Memory B cell (primary cell): Measurements from ENCODE around the gene CLCN3.
A peak's percentile ranks its signal among the peaks of the same experiment; 100 is the strongest.

Experiments used
- ATAC-seq: fragments of 150-1000 bp; cut with Tn5 transposase; 2 replicates; pipeline ENCODE4 v1.10.0; 2021; ENCODE audit warnings: low read depth, mild to moderate bottlenecking, moderate library complexity
- DNase-seq, 2 donors: peaks; one replicate each; pipeline ENCODE4 v3.0.0; 2022; ENCODE audit warnings: low spot score in 2 of 2
- H3K27ac Mint-ChIP-seq: one replicate; pipeline ENCODE4 v1.8.0; 2022; ENCODE audit warnings: mild to moderate bottlenecking, moderate library complexity, mixed read lengths
- H3K27me3 Mint-ChIP-seq: one replicate; pipeline ENCODE4 v1.8.0; 2022; ENCODE audit warnings: mixed read lengths
- H3K36me3 Mint-ChIP-seq: one replicate; pipeline ENCODE4 v1.8.0; 2022; ENCODE audit warnings: mild to moderate bottlenecking, mixed read lengths
- H3K4me1 Mint-ChIP-seq: one replicate; pipeline ENCODE4 v1.8.0; 2022; ENCODE audit warnings: mixed read lengths
- H3K4me3 Mint-ChIP-seq: one replicate; pipeline ENCODE4 v1.8.0; 2022; ENCODE audit warnings: mild to moderate bottlenecking, moderate library complexity, mixed read lengths
- H3K9me3 Mint-ChIP-seq: one replicate; pipeline ENCODE4 v1.8.0; 2022; ENCODE audit warnings: mixed read lengths

The CLCN3 gene

GRCh38 chr4:169655401-169655800 lies 35.0 kb downstream of the CLCN3 start:
- H3K4me3 Mint-ChIP-seq: no peak overlapping the region
- no peak for ATAC-seq
- no peaks in the 10 kb centered on the region for H3K9me3 Mint-ChIP-seq
- DNase-seq: no peak
- H3K36me3 Mint-ChIP-seq: peaks cover 7% of the 10 kb centered on the region
- H3K27me3 Mint-ChIP-seq: no peaks in the 10 kb centered on the region
- H3K4me1 Mint-ChIP-seq: peaks cover 16% of the 10 kb centered on the region
- no peak overlapping the region for H3K27ac Mint-ChIP-seq

GRCh38 chr4:169657470-169658107 lies 37.2 kb downstream of the CLCN3 start:
- H3K4me3 Mint-ChIP-seq: no peak overlapping the region
- peaks cover 7% of the 10 kb centered on the region for H3K36me3 Mint-ChIP-seq
- peak overlapping the region; percentile 100 for H3K27ac Mint-ChIP-seq
- peaks cover 16% of the 10 kb centered on the region for H3K4me1 Mint-ChIP-seq
- ATAC-seq: no peak
- H3K9me3 Mint-ChIP-seq: no peaks in the 10 kb centered on the region
- DNase-seq: no peak
- H3K27me3 Mint-ChIP-seq: no peaks in the 10 kb centered on the region

DNA sequence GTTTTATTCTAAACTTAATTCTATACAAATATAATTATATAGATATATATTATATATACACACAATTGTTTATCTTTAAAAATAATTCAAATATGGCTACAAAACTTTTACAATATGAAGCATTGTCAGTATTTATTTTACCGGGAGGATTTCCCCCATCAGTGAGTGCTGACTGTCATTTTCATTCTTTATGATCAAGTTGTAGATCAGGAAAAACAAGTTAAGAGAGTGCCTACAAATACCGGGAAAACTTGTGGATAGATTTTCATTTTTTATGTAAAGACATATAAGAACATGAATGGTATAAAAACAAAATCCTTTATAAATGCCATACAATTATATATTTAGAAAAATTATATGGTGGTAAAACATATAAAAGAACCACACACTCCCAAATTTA lies 37.8 kb downstream of the CLCN3 start:
- H3K4me1 Mint-ChIP-seq: peaks cover 13% of the 10 kb centered on the region
- no peak for ATAC-seq
- no peak overlapping the region for H3K4me3 Mint-ChIP-seq
- peak overlapping the region; percentile 100 for H3K27ac Mint-ChIP-seq
- H3K27me3 Mint-ChIP-seq: no peaks in the 10 kb centered on the region
- no peaks in the 10 kb centered on the region for H3K9me3 Mint-ChIP-seq
- DNase-seq: no peak
- H3K36me3 Mint-ChIP-seq: peaks cover 5% of the 10 kb centered on the region

DNA sequence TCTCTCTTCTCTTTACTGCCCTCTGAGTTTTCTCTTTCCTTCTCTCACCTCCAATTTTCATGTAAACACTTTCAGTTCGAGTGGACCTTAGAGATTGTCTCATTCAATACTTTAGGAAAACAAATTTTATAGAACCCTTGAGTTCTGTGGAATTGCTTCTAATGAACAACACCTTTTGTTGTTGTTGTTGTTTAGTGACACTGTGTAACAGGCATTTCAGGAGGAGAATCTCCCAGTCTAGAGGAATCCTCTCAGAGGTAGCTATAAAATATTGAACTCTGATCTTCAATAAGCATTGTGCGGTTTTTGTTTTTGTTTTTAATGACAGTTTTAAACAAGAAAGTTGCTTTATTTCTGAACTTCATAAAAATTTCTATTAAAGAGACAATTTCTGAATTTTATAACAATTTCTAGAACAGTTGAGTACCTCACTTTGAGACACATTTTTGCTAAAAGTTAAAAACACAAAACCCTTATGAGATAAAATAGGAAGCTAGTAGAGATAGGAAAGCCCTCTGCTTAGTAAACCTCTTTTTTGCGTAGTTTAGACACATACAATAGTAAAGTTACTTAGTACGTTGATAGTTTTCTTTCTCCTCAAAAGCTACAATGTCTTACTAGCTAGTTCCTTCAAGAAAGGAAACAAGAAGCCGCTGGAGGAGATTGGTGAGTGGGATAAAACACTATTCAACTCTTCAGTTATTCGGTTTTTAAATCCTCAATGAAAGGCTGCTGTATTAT lies 38.8 kb downstream of the CLCN3 start:
- Mint-ChIP-seq H3K36me3 (peaks cover 4% of the 10 kb centered on the region), H3K4me1 (peaks cover 14% of the 10 kb centered on the region), H3K27ac (peak overlapping the region; percentile 100), H3K9me3 (no peaks in the 10 kb centered on the region), H3K4me3 (no peak overlapping the region), H3K27me3 (no peaks in the 10 kb centered on the region)
- DNase-seq (no peak), ATAC-seq (no peak)

DNA sequence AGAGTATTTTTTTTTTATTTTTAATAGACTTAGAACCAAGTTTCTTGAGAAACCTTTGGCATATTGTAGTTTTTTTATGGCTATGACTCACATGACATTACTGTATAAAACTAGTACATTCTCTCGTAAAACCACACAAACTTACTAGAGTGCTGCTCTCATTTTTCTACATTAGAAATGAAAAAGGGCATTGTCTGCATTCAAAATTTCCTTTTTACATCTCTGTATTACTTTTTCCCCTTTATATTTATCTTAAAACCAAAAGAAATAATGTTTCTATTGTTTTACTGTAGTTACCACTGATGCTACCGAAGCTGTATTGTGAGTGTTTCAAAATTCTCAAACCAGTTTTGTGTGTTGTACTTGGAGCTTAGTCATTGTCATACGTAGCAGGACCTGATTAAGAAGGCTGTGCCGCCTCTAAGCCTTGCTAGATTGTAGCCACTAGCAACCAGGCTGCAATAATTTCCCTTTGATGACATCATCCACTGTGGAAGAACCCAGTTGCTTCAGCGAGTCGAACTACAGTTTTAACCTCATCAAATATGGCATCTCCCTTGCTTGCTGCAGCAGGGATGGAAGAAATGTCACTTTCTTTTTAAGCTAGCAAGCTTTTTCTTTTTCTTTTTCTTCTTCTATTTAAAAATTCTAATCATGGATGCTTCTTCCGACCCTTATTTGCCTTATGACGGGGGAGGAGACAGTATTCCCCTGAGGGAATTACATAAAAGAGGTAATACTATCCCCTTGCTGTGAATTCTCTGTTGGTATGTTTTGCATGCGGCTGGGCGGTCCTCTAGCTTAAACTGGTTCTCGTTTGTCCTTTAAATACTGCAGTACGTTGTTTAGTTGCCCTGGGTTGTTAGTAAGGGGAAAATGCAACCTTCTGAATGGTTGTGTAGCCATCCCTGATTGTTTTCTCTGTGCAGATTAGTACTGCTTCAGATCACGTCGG lies 39.6 kb downstream of the CLCN3 start:
- H3K4me1 Mint-ChIP-seq: peaks cover 10% of the 10 kb centered on the region
- peak overlapping the region; percentile 90 for H3K4me3 Mint-ChIP-seq
- ATAC-seq (peak; percentile 89), DNase-seq (peak; percentile 47 to 81)
- H3K27ac Mint-ChIP-seq: peak overlapping the region; percentile 100
- H3K27me3 Mint-ChIP-seq: no peaks in the 10 kb centered on the region
- H3K9me3 Mint-ChIP-seq: no peaks in the 10 kb centered on the region
- peaks cover 2% of the 10 kb centered on the region for H3K36me3 Mint-ChIP-seq

- peak overlapping the region; percentile 8 for H3K4me3 Mint-ChIP-seq
- peak overlapping the region; percentile 100 for H3K27ac Mint-ChIP-seq
- H3K27me3 Mint-ChIP-seq: no peaks in the 10 kb centered on the region
- DNase-seq: no peak
- peaks cover 2% of the 10 kb centered on the region for H3K36me3 Mint-ChIP-seq
- H3K9me3 Mint-ChIP-seq: no peaks in the 10 kb centered on the region
- no peak for ATAC-seq
- peaks cover 10% of the 10 kb centered on the region for H3K4me1 Mint-ChIP-seq
Observed at GRCh38 chr4:169660929-169661328, 40.6 kb downstream of the CLCN3 start.

- H3K4me1 Mint-ChIP-seq: peaks cover 11% of the 10 kb centered on the region
- peaks cover 6% of the 10 kb centered on the region for H3K36me3 Mint-ChIP-seq
- H3K27ac Mint-ChIP-seq: peak overlapping the region; percentile 87
- no peak overlapping the region for H3K4me3 Mint-ChIP-seq
- peaks cover 2% of the 10 kb centered on the region for H3K9me3 Mint-ChIP-seq
- ATAC-seq (no peak), DNase-seq (no peak)
- H3K27me3 Mint-ChIP-seq: no peaks in the 10 kb centered on the region
Observed at GRCh38 chr4:169661761-169662160, 41.4 kb downstream of the CLCN3 start.

DNA sequence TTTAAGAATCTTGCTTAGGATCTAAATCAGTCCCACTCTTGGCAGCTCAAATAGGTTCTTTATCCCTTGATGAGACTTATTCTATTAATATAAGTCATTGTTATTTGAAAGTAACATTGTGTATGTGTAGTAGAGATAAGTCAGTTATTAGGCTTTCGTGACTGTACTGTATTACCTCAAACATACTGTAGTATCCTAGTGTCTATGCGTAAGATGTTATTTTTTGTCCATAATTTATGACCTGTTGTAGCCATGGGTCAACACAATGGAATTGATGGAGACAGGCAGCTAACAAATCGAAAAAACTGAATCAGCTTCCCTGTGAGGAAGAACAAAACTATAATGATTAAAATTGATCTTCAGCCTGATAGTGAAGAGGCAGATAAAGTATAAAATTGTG lies 41.8 kb downstream of the CLCN3 start:
- DNase-seq (no peak), ATAC-seq (no peak)
- H3K36me3 Mint-ChIP-seq: peaks cover 6% of the 10 kb centered on the region
- H3K4me1 Mint-ChIP-seq: peaks cover 11% of the 10 kb centered on the region
- H3K27ac Mint-ChIP-seq: peak overlapping the region; percentile 87
- no peak overlapping the region for H3K4me3 Mint-ChIP-seq
- H3K9me3 Mint-ChIP-seq: peaks cover 2% of the 10 kb centered on the region
- H3K27me3 Mint-ChIP-seq: no peaks in the 10 kb centered on the region

DNA sequence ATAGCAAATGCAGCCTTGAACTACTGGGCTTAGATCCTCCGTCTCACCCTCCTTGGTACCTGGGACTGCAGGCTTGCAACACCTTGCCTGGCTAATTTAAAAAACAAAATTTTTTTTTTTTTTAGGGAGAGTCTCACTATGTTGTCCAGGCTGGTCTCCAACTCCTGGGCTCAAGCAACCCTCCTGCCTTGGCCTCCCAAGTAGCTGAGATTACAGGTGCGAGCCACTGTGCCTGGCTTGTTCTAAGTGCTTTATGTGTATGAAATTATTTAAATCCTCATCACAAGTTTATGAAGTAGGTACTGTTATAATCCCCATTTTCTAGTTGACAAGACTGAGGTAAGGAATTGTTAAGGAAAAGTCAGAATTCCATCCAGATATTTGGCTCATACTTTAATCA lies 43.0 kb downstream of the CLCN3 start:
- H3K4me1 Mint-ChIP-seq: peaks cover 11% of the 10 kb centered on the region
- no peaks in the 10 kb centered on the region for H3K27me3 Mint-ChIP-seq
- H3K27ac Mint-ChIP-seq: no peak overlapping the region
- H3K36me3 Mint-ChIP-seq: peaks cover 6% of the 10 kb centered on the region
- H3K9me3 Mint-ChIP-seq: peaks cover 2% of the 10 kb centered on the region
- DNase-seq (no peak), ATAC-seq (no peak)
- H3K4me3 Mint-ChIP-seq: no peak overlapping the region

GRCh38 chr4:169663831-169664230 lies 43.5 kb downstream of the CLCN3 start:
- Mint-ChIP-seq H3K4me1 (peaks cover 13% of the 10 kb centered on the region), H3K27me3 (no peaks in the 10 kb centered on the region), H3K27ac (no peak overlapping the region), H3K36me3 (peaks cover 8% of the 10 kb centered on the region), H3K4me3 (no peak overlapping the region), H3K9me3 (peaks cover 2% of the 10 kb centered on the region)
- no peak for DNase-seq
- ATAC-seq: no peak

- ATAC-seq (no peak), DNase-seq (no peak)
- Mint-ChIP-seq H3K27me3 (no peaks in the 10 kb centered on the region), H3K27ac (no peak overlapping the region), H3K36me3 (peaks cover 8% of the 10 kb centered on the region), H3K4me1 (peaks cover 14% of the 10 kb centered on the region), H3K9me3 (peaks cover 2% of the 10 kb centered on the region), H3K4me3 (no peak overlapping the region)
Observed at GRCh38 chr4:169664615-169665014, 44.2 kb downstream of the CLCN3 start.

DNA sequence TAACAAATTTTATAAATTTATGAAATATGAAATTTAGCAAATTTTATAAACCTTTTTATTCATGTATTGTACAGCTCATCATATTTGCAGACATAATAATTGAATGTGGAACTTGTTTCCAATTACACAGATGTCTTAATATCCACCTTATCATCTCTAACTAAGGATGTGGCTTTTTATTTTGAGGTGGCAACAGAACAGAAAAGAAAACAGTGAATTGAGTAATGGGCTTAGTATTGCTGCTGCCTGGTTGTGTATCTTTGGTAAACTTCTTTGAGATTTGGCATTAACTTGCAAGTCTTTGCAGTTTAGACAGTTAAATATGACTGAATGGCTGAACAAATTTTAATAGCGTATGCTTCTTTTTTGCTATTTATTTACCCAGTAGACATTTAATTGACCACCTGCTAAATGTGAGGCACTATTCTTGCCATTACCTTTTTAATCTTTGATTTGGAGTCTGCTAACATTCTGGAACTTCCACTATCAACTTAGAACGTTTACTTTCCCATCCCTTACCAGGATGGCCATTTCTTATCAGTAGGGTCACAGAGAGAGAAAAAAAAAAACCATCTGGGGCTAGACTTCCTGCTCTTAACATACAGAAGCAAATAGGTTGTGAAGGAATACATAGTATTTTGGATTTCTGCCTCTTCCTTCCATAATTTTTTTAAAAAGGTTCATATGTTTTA lies 44.8 kb downstream of the CLCN3 start:
- H3K27me3 Mint-ChIP-seq: no peaks in the 10 kb centered on the region
- no peak for ATAC-seq
- H3K27ac Mint-ChIP-seq: no peak overlapping the region
- peaks cover 14% of the 10 kb centered on the region for H3K4me1 Mint-ChIP-seq
- H3K4me3 Mint-ChIP-seq: no peak overlapping the region
- DNase-seq: no peak
- H3K36me3 Mint-ChIP-seq: peaks cover 8% of the 10 kb centered on the region
- peaks cover 2% of the 10 kb centered on the region for H3K9me3 Mint-ChIP-seq

- ATAC-seq (no peak), DNase-seq (no peak)
- no peak overlapping the region for H3K4me3 Mint-ChIP-seq
- peaks cover 18% of the 10 kb centered on the region for H3K36me3 Mint-ChIP-seq
- H3K4me1 Mint-ChIP-seq: peaks cover 13% of the 10 kb centered on the region
- no peak overlapping the region for H3K27ac Mint-ChIP-seq
- peaks cover 3% of the 10 kb centered on the region for H3K9me3 Mint-ChIP-seq
- H3K27me3 Mint-ChIP-seq: no peaks in the 10 kb centered on the region
Observed at GRCh38 chr4:169668069-169668721, 47.8 kb downstream of the CLCN3 start.
